Heart left ventricle (tissue), 13 donors: Measurements from ENCODE around the gene STK38.

ENCODE experiments used
- POLR2A ChIP-seq, 2 donors: fragments of 450-650 bp; IDR thresholded peaks; one replicate each; pipeline ENCODE4 v1.6.1; 2017; ENCODE audit warnings: antibody characterized with exemption in 2 of 2, mild to moderate bottlenecking in 2 of 2, moderate library complexity in 2 of 2
- TF ChIP-seq, protein P1 (sequence below), 12 donors: fragments of 200-600 bp; sonication (generic) in 4 of 12; IDR thresholded peaks; one replicate each; pipeline versions ENCODE4 v1.5.0 to v1.8.0; 2018 to 2022; ENCODE audit warnings: antibody characterized with exemption in 12 of 12, mild to moderate bottlenecking in 5 of 12
- donor health status: ischemic (EF 13 %, LVEDD 7.1; RV severe dilation, severe dysfunction).
- donor health status: DM: no; HTN: yes; CAD: no.
- donor health status: DM: no; HTN: no; CAD: no.
- donor health status: ischemic (EF 25% LVEDD 6.9; RV normal size, moderate dysfunction).
- donor health status: ischemic (EF 25% LVEDD 5.7; RV mildly dilated, moderate dysfunction).
- donor health status: ischemic (EF 35%, LVEDD 5.7; RV mildly dilated, moderate dysfunction).
- donor health status: nonischemic (EF 11% LVEDD 7.7; RV severe dilation, severe dysfunction).
- donor health status: DM: yes; HTN: yes; CAD: no.
- donor health status: PGD.
- donor health status: ischemic (EF 29% LVEDD 5.4; RV normal size, mild dysfunction).
- donor health status: nonischemic (EF 23%, LVEDD 6.1; RV moderate dilation, normal function).

DNA sequence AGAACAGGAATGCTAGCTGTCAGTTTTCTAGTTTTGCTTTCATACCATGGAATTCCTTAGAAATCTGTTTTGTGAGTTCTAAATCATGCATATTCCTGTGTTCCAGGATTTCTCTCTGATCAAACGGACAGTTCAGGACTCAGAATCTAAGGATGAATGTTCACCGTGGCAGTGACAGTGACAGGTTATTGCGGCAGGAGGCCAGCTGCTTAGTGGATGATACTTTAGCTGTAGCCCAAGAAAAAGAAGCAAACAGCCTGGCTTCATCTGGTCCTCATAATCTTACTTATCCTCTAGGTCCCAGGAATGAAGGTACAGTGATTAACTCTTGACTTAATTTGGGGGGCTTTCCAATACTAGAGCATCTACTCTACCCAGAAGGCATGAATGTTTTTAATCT lies 77.3 kb downstream of the STK38 start:
- TF ChIP-seq, protein P1, sequence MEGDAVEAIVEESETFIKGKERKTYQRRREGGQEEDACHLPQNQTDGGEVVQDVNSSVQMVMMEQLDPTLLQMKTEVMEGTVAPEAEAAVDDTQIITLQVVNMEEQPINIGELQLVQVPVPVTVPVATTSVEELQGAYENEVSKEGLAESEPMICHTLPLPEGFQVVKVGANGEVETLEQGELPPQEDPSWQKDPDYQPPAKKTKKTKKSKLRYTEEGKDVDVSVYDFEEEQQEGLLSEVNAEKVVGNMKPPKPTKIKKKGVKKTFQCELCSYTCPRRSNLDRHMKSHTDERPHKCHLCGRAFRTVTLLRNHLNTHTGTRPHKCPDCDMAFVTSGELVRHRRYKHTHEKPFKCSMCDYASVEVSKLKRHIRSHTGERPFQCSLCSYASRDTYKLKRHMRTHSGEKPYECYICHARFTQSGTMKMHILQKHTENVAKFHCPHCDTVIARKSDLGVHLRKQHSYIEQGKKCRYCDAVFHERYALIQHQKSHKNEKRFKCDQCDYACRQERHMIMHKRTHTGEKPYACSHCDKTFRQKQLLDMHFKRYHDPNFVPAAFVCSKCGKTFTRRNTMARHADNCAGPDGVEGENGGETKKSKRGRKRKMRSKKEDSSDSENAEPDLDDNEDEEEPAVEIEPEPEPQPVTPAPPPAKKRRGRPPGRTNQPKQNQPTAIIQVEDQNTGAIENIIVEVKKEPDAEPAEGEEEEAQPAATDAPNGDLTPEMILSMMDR (IDR thresholded peaks at IDR 0.05), result no peak
- no peak for TF ChIP-seq POLR2A (IDR thresholded peaks at IDR 0.05)
